Loucy (cell line): ENCODE data around the gene PFN1.

Experiments
- H2AFZ ChIP-seq: fragments of 200-600 bp; sonication (generic); 2 replicates; pipeline ENCODE4 v1.6.0; 2016; ENCODE audit warnings: antibody characterized with exemption, mild to moderate bottlenecking, low read length, moderate library complexity
- H3F3A ChIP-seq: fragments of 200-600 bp; 2 replicates; pipeline ENCODE4 v1.6.0; 2016; ENCODE audit warnings: antibody characterized with exemption, low read depth, mild to moderate bottlenecking
- H3K27me3 ChIP-seq: fragments of 200-600 bp; sonication (generic); 2 replicates; pipeline ENCODE4 v1.6.1; 2014; ENCODE audit warnings: low read length, mild to moderate bottlenecking; ENCODE audit not compliant: insufficient read depth, poor library complexity, severe bottlenecking
- H3K36me3 ChIP-seq: fragments of 200-600 bp; sonication (generic); 2 replicates; pipeline ENCODE4 v1.6.1; 2016; ENCODE audit warnings: low read length; ENCODE audit not compliant: insufficient read depth
- H3K4me1 ChIP-seq: fragments of 200-600 bp; sonication (generic); 2 replicates; pipeline ENCODE4 v1.5.1; 2014; ENCODE audit warnings: low read length, mild to moderate bottlenecking; ENCODE audit not compliant: insufficient read depth, poor library complexity, severe bottlenecking
- H3K4me2 ChIP-seq: fragments of 200-600 bp; sonication (generic); 2 replicates; pipeline ENCODE4 v1.6.0; 2014; ENCODE audit warnings: antibody characterized with exemption, low read length, low read depth, mild to moderate bottlenecking; ENCODE audit not compliant: poor library complexity, severe bottlenecking
- H3K4me3 ChIP-seq: fragments of 200-600 bp; sonication (generic); 2 replicates; pipeline ENCODE4 v1.5.1; 2014; ENCODE audit warnings: low read length, mild to moderate bottlenecking, mixed read lengths; ENCODE audit not compliant: poor library complexity, severe bottlenecking
- H3K79me2 ChIP-seq: fragments of 200-600 bp; sonication (generic); 2 replicates; pipeline ENCODE4 v1.6.1; 2014; ENCODE audit warnings: low read length; ENCODE audit not compliant: insufficient read depth
- H3K9ac ChIP-seq: fragments of 200-600 bp; sonication (generic); 2 replicates; pipeline ENCODE4 v1.6.0; 2014; ENCODE audit warnings: mild to moderate bottlenecking, low read depth, low read length, moderate library complexity; ENCODE audit not compliant: poor library complexity, severe bottlenecking
- H3K9me2 ChIP-seq: fragments of 200-600 bp; sonication (generic); replicated peaks from 2 replicates; pipeline ENCODE4 v1.6.1; 2016; ENCODE audit warnings: low read depth, low read length, mixed read lengths
- H3K9me3 ChIP-seq: fragments of 200-600 bp; sonication (generic); 2 replicates; pipeline ENCODE4 v1.6.1; 2014; ENCODE audit warnings: mild to moderate bottlenecking, antibody characterized with exemption, low read length, low read depth; ENCODE audit not compliant: insufficient read depth
- H4K20me1 ChIP-seq: fragments of 200-600 bp; sonication (generic); 2 replicates; pipeline ENCODE4 v1.6.0; 2014; ENCODE audit warnings: antibody characterized with exemption, low read length, mild to moderate bottlenecking; ENCODE audit not compliant: insufficient read depth, poor library complexity, severe bottlenecking
- CTCF ChIP-seq: fragments of 200-600 bp; sonication (generic); conservative IDR thresholded peaks from 2 replicates; pipeline ENCODE4 v1.5.1; 2014; ENCODE audit warnings: mild to moderate bottlenecking, antibody characterized with exemption, low read length
- EZH2phosphoT487 ChIP-seq: fragments of 200-600 bp; IDR thresholded peaks from 2 replicates; pipeline ENCODE4 v1.6.1; 2018; ENCODE audit warnings: antibody characterized with exemption, mild to moderate bottlenecking, moderate library complexity, borderline replicate concordance

The PFN1 gene

GRCh38 chr17:4940555-4941318 is 7.6 kb downstream of the PFN1 start:
- TF ChIP-seq EZH2phosphoT487: no peak
- TF ChIP-seq CTCF: no peak
- Histone ChIP-seq H3K4me1 (peaks cover 77% of the 10 kb centered on the region), H3K36me3 (peaks cover 31% of the 10 kb centered on the region)

GRCh38 chr17:4939796-4940554 is 8.4 kb downstream of the PFN1 start, which contains the start of the genes RNF167 and SLC25A11:
RNF167 (plus strand) TSS chr17:4940268; CDS start chr17:4940910, 642 bp downstream.
SLC25A11 (minus strand) TSS chr17:4940046; CDS start chr17:4939910, 136 bp downstream.
- H3K79me2 ChIP-seq: peaks cover 78% of the 10 kb centered on the region
- H4K20me1 ChIP-seq: peaks cover 46% of the 10 kb centered on the region
- no peak for TF ChIP-seq EZH2phosphoT487
- no peak for TF ChIP-seq CTCF
- peaks cover 23% of the 10 kb centered on the region; the same call in 1 of the 2 replicates for H3K36me3 ChIP-seq
- no peaks in the 10 kb centered on the region for H3K9me3 ChIP-seq
- H3K9me2 ChIP-seq: no peaks in the 10 kb centered on the region
- peak within 1 kb of the TSS; percentile 90 for H3K4me3 ChIP-seq
- peak within 1 kb of the TSS; percentile 99 for H3K9ac ChIP-seq
- peaks cover 22% of the 10 kb centered on the region for H3F3A ChIP-seq
- peak within 1 kb of the TSS; percentile 67 for H2AFZ ChIP-seq
- no peaks in the 10 kb centered on the region for H3K27me3 ChIP-seq
- peaks cover 72% of the 10 kb centered on the region for H3K4me1 ChIP-seq
- H3K4me2 ChIP-seq: peak within 1 kb of the TSS; percentile 98

More at GRCh38 chr17:4940555-4941318, 7.6 kb downstream of the PFN1 start:
- H3K4me2 ChIP-seq: peak overlapping the region; percentile 96
- peak overlapping the region; percentile 90 for H3K4me3 ChIP-seq
- peaks cover 85% of the 10 kb centered on the region for H3K79me2 ChIP-seq
- H3F3A ChIP-seq: peaks cover 29% of the 10 kb centered on the region
- H3K27me3 ChIP-seq: no peaks in the 10 kb centered on the region
- peak overlapping the region; percentile 61; the same call in 1 of the 2 replicates for H2AFZ ChIP-seq
- no peaks in the 10 kb centered on the region for H3K9me2 ChIP-seq
- H3K9me3 ChIP-seq: no peaks in the 10 kb centered on the region
- peak overlapping the region; percentile 99 for H3K9ac ChIP-seq
- peaks cover 54% of the 10 kb centered on the region for H4K20me1 ChIP-seq

- H3K4me2 ChIP-seq: peak overlapping the region; percentile 98
- H3K4me3 ChIP-seq: peak overlapping the region; percentile 90
- peaks cover 18% of the 10 kb centered on the region; the same call in 1 of the 2 replicates for H3K36me3 ChIP-seq
- H3K4me1 ChIP-seq: peaks cover 70% of the 10 kb centered on the region
- no peaks in the 10 kb centered on the region for H3K9me2 ChIP-seq
- peaks cover 19% of the 10 kb centered on the region for H3F3A ChIP-seq
- TF ChIP-seq EZH2phosphoT487 (no peak), CTCF (no peak)
- H2AFZ ChIP-seq: peak overlapping the region; percentile 67
- H3K79me2 ChIP-seq: peaks cover 73% of the 10 kb centered on the region
- peaks cover 41% of the 10 kb centered on the region for H4K20me1 ChIP-seq
- H3K27me3 ChIP-seq: no peaks in the 10 kb centered on the region
- peak overlapping the region; percentile 99 for H3K9ac ChIP-seq
- no peaks in the 10 kb centered on the region for H3K9me3 ChIP-seq
Measured at GRCh38 chr17:4939546-4939795, 8.9 kb downstream of the PFN1 start.
